Hepatocyte (in vitro differentiated cells): Measurements from ENCODE around the gene CCDC3.

Experiments used
- CTCF ChIP-seq: fragments of 200-600 bp; sonication (generic); IDR thresholded peaks from 2 replicates; pipeline ENCODE4 v1.5.1; 2016; ENCODE audit warnings: antibody characterized with exemption, mild to moderate bottlenecking; ENCODE audit not compliant: poor library complexity
- EZH2 ChIP-seq: fragments of 200-600 bp; sonication (generic); IDR thresholded peaks from 2 replicates; pipeline ENCODE4 v1.6.1; 2016; ENCODE audit warnings: antibody characterized with exemption, mild to moderate bottlenecking, borderline replicate concordance

- TF ChIP-seq EZH2 (no peak), CTCF (no peak)
These were observed 96.4 kb downstream of the CCDC3 start for GRCh38 chr10:12905067-12905466.
